ENCODE measurements around the gene RNF40.

The RNF40 gene

GRCh38 chr16:30762991-30763725 is 1.0 kb downstream of the RNF40 start:
- DNase-seq, result no peak

GRCh38 chr16:30764086-30764485 is 2.0 kb downstream of the RNF40 start:
- ATAC-seq (no peak), DNase-seq (no peak)

More at GRCh38 chr16:30762991-30763725, 1.0 kb downstream of the RNF40 start:
- ATAC-seq, result no peak

GRCh38 chr16:30764816-30765465 is 2.8 kb downstream of the RNF40 start:
- ATAC-seq (no peak), DNase-seq (no peak)

GRCh38 chr16:30766206-30766932 is 4.2 kb downstream of the RNF40 start:
- DNase-seq (no peak), ATAC-seq (no peak)

GRCh38 chr16:30766933-30767284 is 4.8 kb downstream of the RNF40 start:
- DNase-seq, result no peak
- ATAC-seq, result no peak

- no peak for ATAC-seq
- DNase-seq, result no peak
Measured at GRCh38 chr16:30767767-30768465, 5.8 kb downstream of the RNF40 start.

- DNase-seq (no peak), ATAC-seq (no peak)
Measured at GRCh38 chr16:30768583-30769181, 6.6 kb downstream of the RNF40 start.

- ATAC-seq (no peak), DNase-seq (no peak)
Measured at GRCh38 chr16:30769379-30770089, 7.4 kb downstream of the RNF40 start.

- ATAC-seq (no peak), DNase-seq (no peak)
Measured at GRCh38 chr16:30771726-30772125, 9.6 kb downstream of the RNF40 start.

GRCh38 chr16:30773826-30774225 is 11.7 kb downstream of the RNF40 start:
- no peak for ATAC-seq
- no peak for DNase-seq

- no peak for DNase-seq
- ATAC-seq, result peak; percentile 2
Measured at GRCh38 chr16:30774367-30775130, 12.4 kb downstream of the RNF40 start.

- DNase-seq (no peak), ATAC-seq (no peak)
Measured at GRCh38 chr16:30775131-30775391, 12.9 kb downstream of the RNF40 start.

GRCh38 chr16:30775392-30776188 is 13.5 kb downstream of the RNF40 start:
- peak; percentile 80 for ATAC-seq
- peak; percentile 76 for DNase-seq

GRCh38 chr16:30777591-30778297 is 15.6 kb downstream of the RNF40 start:
- DNase-seq, result no peak
- no peak for ATAC-seq

GRCh38 chr16:30778549-30779244 is 16.6 kb downstream of the RNF40 start:
- ATAC-seq, result no peak
- DNase-seq, result no peak

- DNase-seq (no peak), ATAC-seq (no peak)
Measured at GRCh38 chr16:30779596-30779995, 17.5 kb downstream of the RNF40 start.

GRCh38 chr16:30780021-30780420 is 17.9 kb downstream of the RNF40 start:
- ATAC-seq (no peak), DNase-seq (no peak)

GRCh38 chr16:30780549-30780948 is 18.4 kb downstream of the RNF40 start:
- ATAC-seq (no peak), DNase-seq (no peak)
